Activated CD8-positive, alpha-beta T cell treated with anti-CD3 and anti-CD28 coated beads for 36 hours (primary cell): ENCODE results near the gene RXRA. TPM values are rescaled to one million over a fixed set of nuclear protein-coding genes. Genes with fewer than 3 reads are reported as not detected.

Source experiments
- ATAC-seq: fragments of 200-7000 bp; cut with Tn5 transposase; one replicate; pipeline ENCODE4 v1.10.0; 2021; ENCODE audit warnings: mild to moderate bottlenecking, moderate library complexity
- CTCF ChIA-PET: fragments of 350-600 bp; sonication (Branson Sonifier 250); formaldehyde crosslinking; loops from one replicate; lab custom pipeline; 2021; ENCODE audit warnings: antibody characterized with exemption; lab: Charles Lee
- POLR2A ChIA-PET: fragments of 350-600 bp; sonication (Branson Sonifier 250); formaldehyde crosslinking; loops from one replicate; lab custom pipeline; 2021; ENCODE audit warnings: antibody characterized with exemption; lab: Charles Lee
- DNase-seq: peaks from one replicate; pipeline ENCODE4 v3.0.0-alpha.2; 2020
- H3K27ac Mint-ChIP-seq: one replicate; pipeline ENCODE4 v1.8.0; 2021; ENCODE audit warnings: mild to moderate bottlenecking, mixed read lengths
- H3K27me3 Mint-ChIP-seq: one replicate; pipeline ENCODE4 v1.8.0; 2021; ENCODE audit warnings: mixed read lengths
- H3K36me3 Mint-ChIP-seq: one replicate; pipeline ENCODE4 v1.8.0; 2021; ENCODE audit warnings: low read depth, mixed read lengths
- H3K4me1 Mint-ChIP-seq: one replicate; pipeline ENCODE4 v1.8.0; 2021; ENCODE audit warnings: low read depth, mixed read lengths
- H3K4me3 Mint-ChIP-seq: one replicate; pipeline ENCODE4 v1.8.0; 2021; ENCODE audit warnings: mild to moderate bottlenecking, moderate library complexity, mixed read lengths
- H3K9me3 Mint-ChIP-seq: one replicate; pipeline ENCODE4 v1.8.0; 2021; ENCODE audit warnings: mixed read lengths
- CTCF ChIP-seq: fragments of 200-600 bp; IDR thresholded peaks from one replicate; pipeline ENCODE4 v1.8.0; 2022; ENCODE audit warnings: antibody characterized with exemption, mild to moderate bottlenecking
- intact Hi-C: fragments of 100-400 bp; cut with micrococcal nuclease; formaldehyde crosslinking; loops from one replicate; pipeline ENCODE4 v1.10.0; 2022
- total RNA-seq, 2 experiments: library from RNA; stranded (reverse); gene quantifications; one replicate each; pipeline ENCODE4 v1.2.3, GENCODE V29; 2021

The RXRA gene
- total RNA-seq, 2 experiments from 2014 or later = 23.2 to 23.8 TPM

- H3K27me3 Mint-ChIP-seq = no peaks in the 10 kb centered on the region
- POLR2A ChIA-PET = no interaction called here
- H3K36me3 Mint-ChIP-seq = no peaks in the 10 kb centered on the region
- H3K9me3 Mint-ChIP-seq = no peaks in the 10 kb centered on the region
- CTCF ChIA-PET = no interaction called here
- no peaks in the 10 kb centered on the region for H3K4me1 Mint-ChIP-seq
- DNase-seq (no peak), ATAC-seq (no peak)
- H3K27ac Mint-ChIP-seq = no peak overlapping the region
- intact Hi-C loops = no loop called here
- H3K4me3 Mint-ChIP-seq = no peak overlapping the region
- no peak for TF ChIP-seq CTCF
These were observed 9.4 kb downstream of the RXRA start for GRCh38 chr9:134335486-134336220.

GRCh38 chr9:134336228-134336627 lies 10.0 kb downstream of the RXRA start:
- Mint-ChIP-seq H3K27ac (no peak overlapping the region), H3K4me3 (no peak overlapping the region), H3K27me3 (no peaks in the 10 kb centered on the region), H3K4me1 (no peaks in the 10 kb centered on the region), H3K36me3 (no peaks in the 10 kb centered on the region), H3K9me3 (no peaks in the 10 kb centered on the region)
- DNase-seq = no peak
- ATAC-seq = no peak
- intact Hi-C loops = no loop called here
- ChIA-PET POLR2A (no interaction called here), CTCF (no interaction called here)
- TF ChIP-seq CTCF = no peak

GRCh38 chr9:134336924-134337323 lies 10.7 kb downstream of the RXRA start:
- ChIA-PET CTCF (no interaction called here), POLR2A (no interaction called here)
- Mint-ChIP-seq H3K4me1 (no peaks in the 10 kb centered on the region), H3K27me3 (no peaks in the 10 kb centered on the region), H3K4me3 (no peak overlapping the region), H3K9me3 (no peaks in the 10 kb centered on the region), H3K36me3 (no peaks in the 10 kb centered on the region), H3K27ac (no peak overlapping the region)
- ATAC-seq = no peak
- intact Hi-C loops = no loop called here
- no peak for DNase-seq
- TF ChIP-seq CTCF = no peak

DNA sequence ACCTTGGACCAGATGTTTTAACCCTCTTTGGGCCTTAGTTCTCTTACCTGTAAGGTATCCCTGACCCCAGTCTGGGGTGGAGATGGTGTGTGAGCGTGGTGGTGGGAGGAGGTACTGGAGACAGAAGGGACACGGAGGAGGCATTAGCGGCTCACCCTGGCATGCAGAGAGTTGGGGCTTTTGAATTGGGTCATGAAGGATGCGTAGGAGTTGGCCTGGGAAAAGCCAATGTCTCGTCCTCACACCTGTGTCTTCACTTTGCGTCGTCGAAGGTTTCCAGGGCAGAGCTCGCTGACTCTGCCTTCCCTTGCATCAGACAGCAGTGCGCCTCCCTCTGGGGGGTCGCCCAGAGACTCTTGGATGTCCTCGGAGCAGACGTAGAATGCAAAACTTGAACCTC lies 11.2 kb downstream of the RXRA start:
- CTCF ChIA-PET = no interaction called here
- POLR2A ChIA-PET = no interaction called here
- no peaks in the 10 kb centered on the region for H3K27me3 Mint-ChIP-seq
- H3K27ac Mint-ChIP-seq = no peak overlapping the region
- intact Hi-C loops = no loop called here
- ATAC-seq = no peak
- no peak for DNase-seq
- no peaks in the 10 kb centered on the region for H3K9me3 Mint-ChIP-seq
- no peaks in the 10 kb centered on the region for H3K36me3 Mint-ChIP-seq
- TF ChIP-seq CTCF = no peak
- H3K4me1 Mint-ChIP-seq = no peaks in the 10 kb centered on the region
- no peak overlapping the region for H3K4me3 Mint-ChIP-seq

GRCh38 chr9:134338394-134339182 lies 12.3 kb downstream of the RXRA start:
- no peaks in the 10 kb centered on the region for H3K27me3 Mint-ChIP-seq
- no peak overlapping the region for H3K27ac Mint-ChIP-seq
- no peaks in the 10 kb centered on the region for H3K9me3 Mint-ChIP-seq
- no peaks in the 10 kb centered on the region for H3K36me3 Mint-ChIP-seq
- ChIA-PET CTCF (no interaction called here), POLR2A (no interaction called here)
- no peak for DNase-seq
- no peak overlapping the region for H3K4me3 Mint-ChIP-seq
- no peak for TF ChIP-seq CTCF
- ATAC-seq = no peak
- no peaks in the 10 kb centered on the region for H3K4me1 Mint-ChIP-seq
- intact Hi-C loops = no loop called here
